Measurements from ENCODE around the gene MZB1. TPM values are rescaled to one million over a fixed set of nuclear protein-coding genes. Genes with fewer than 3 reads are reported as not detected.

The MZB1 gene
- total RNA-seq, 1 donor from 2014 or later, result 0.24 TPM

DNA sequence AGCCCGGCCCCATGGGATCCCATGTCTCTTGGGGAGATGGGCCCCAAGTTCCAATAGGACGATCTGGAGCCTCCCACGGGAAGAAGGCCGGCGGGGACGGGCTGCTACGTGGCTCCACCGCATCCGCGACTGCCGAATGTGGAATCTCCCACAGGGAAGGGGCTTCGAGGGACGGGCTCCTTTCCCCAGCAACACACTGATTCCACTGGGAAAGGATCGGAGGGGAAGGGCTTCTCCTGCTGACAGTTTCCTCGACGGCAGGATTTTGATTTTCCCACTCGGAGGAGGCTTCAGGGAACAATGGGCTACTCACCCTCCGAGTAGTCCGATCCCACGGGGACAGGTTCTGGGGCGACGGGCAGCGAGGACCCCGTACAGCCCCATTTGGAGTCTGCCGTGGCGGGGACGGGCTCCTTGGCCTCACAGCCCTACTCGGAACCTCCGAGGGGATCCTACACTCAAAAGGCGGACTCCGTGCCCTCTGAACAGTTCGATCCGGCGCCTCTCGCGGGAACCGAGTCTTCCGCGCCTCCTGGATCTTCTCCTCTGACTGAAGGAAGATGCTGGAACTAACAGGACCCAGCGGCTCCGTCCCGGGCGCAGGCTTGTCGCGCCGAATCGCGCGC lies 3.9 kb upstream of the MZB1 start:
- H3K36me3 Mint-ChIP-seq (ENCODE audit: insufficient read depth), result no peaks in the 10 kb centered on the region
- peaks cover 42% of the 10 kb centered on the region for H3K27me3 Mint-ChIP-seq
- TF ChIP-seq, protein P1, sequence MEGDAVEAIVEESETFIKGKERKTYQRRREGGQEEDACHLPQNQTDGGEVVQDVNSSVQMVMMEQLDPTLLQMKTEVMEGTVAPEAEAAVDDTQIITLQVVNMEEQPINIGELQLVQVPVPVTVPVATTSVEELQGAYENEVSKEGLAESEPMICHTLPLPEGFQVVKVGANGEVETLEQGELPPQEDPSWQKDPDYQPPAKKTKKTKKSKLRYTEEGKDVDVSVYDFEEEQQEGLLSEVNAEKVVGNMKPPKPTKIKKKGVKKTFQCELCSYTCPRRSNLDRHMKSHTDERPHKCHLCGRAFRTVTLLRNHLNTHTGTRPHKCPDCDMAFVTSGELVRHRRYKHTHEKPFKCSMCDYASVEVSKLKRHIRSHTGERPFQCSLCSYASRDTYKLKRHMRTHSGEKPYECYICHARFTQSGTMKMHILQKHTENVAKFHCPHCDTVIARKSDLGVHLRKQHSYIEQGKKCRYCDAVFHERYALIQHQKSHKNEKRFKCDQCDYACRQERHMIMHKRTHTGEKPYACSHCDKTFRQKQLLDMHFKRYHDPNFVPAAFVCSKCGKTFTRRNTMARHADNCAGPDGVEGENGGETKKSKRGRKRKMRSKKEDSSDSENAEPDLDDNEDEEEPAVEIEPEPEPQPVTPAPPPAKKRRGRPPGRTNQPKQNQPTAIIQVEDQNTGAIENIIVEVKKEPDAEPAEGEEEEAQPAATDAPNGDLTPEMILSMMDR (IDR thresholded peaks at IDR 0.05; ENCODE audit: unreplicated experiment), result no peak
- DNase-seq (ENCODE audit: low spot score, unreplicated experiment), result no peak
- no peak overlapping the region for H3K27ac Mint-ChIP-seq
- no peaks in the 10 kb centered on the region for H3K9me3 Mint-ChIP-seq (ENCODE audit: low read depth)
- H3K4me1 Mint-ChIP-seq (ENCODE audit: low read depth), result peaks cover 2% of the 10 kb centered on the region
- peak overlapping the region; percentile 73 for H3K4me3 Mint-ChIP-seq (ENCODE audit: low read depth)

DNA sequence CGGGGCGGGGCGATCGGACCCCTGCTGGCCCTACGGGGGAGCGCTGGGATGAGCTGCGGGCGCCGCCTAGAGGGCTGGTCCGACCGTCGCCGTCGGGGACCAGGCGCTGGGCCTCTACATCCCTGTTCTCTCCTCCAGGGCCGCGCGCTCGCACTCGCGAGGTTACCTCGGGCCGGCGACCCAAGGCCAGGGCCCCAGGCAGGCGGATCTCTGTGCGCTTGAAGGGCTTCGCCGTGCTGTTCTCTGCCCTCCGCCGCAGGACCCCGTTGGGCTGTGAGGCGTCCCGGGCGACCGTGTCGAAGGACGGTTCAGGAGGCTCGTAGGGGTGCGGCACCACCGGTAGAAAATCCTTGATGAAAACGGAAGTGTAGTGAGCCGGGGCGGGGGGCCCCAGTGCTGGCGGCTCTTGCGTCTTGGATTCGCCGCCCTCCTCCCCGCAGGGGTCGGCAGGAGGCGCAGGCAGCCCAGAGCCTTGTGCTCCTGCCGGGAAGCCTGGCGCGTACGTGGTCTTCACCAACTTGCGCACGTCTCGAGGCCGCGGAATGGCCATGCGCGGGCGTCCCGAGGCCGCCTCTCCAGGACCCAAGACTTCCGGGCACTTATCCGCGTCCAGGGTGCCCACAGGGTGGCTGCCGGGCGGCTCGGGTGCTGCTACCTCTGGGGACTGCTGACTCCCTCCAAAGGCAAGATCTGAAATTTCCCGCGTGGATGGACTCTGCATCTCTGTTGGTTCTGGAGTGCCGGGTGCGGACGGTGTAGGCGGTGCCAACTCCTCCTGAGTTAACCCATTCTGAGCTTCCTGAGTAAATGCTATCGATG lies 3.2 kb upstream of the MZB1 start:
- H3K4me3 Mint-ChIP-seq (ENCODE audit: low read depth), result peak overlapping the region; percentile 73

GRCh38 chr5:139392324-139392677 lies 2.6 kb upstream of the MZB1 start:
- peak; percentile 23 for DNase-seq (ENCODE audit: low spot score, unreplicated experiment)
- Mint-ChIP-seq H3K36me3 (ENCODE audit: insufficient read depth) (no peaks in the 10 kb centered on the region), H3K27me3 (peaks cover 42% of the 10 kb centered on the region), H3K9me3 (ENCODE audit: low read depth) (no peaks in the 10 kb centered on the region), H3K4me1 (ENCODE audit: low read depth) (peaks cover 4% of the 10 kb centered on the region), H3K27ac (no peak overlapping the region), H3K4me3 (ENCODE audit: low read depth) (no peak overlapping the region)
- TF ChIP-seq, protein P1 (IDR thresholded peaks at IDR 0.05; ENCODE audit: unreplicated experiment), result no peak

More for the DNA sequence above, 3.2 kb upstream of the MZB1 start:
- Mint-ChIP-seq H3K27ac (no peak overlapping the region), H3K36me3 (ENCODE audit: insufficient read depth) (no peaks in the 10 kb centered on the region), H3K27me3 (peaks cover 42% of the 10 kb centered on the region), H3K4me1 (ENCODE audit: low read depth) (peaks cover 4% of the 10 kb centered on the region), H3K9me3 (ENCODE audit: low read depth) (no peaks in the 10 kb centered on the region)
- peak; percentile 67 for DNase-seq (ENCODE audit: low spot score, unreplicated experiment)
- TF ChIP-seq, protein P1 (IDR thresholded peaks at IDR 0.05; ENCODE audit: unreplicated experiment), result peak; percentile 75

DNA sequence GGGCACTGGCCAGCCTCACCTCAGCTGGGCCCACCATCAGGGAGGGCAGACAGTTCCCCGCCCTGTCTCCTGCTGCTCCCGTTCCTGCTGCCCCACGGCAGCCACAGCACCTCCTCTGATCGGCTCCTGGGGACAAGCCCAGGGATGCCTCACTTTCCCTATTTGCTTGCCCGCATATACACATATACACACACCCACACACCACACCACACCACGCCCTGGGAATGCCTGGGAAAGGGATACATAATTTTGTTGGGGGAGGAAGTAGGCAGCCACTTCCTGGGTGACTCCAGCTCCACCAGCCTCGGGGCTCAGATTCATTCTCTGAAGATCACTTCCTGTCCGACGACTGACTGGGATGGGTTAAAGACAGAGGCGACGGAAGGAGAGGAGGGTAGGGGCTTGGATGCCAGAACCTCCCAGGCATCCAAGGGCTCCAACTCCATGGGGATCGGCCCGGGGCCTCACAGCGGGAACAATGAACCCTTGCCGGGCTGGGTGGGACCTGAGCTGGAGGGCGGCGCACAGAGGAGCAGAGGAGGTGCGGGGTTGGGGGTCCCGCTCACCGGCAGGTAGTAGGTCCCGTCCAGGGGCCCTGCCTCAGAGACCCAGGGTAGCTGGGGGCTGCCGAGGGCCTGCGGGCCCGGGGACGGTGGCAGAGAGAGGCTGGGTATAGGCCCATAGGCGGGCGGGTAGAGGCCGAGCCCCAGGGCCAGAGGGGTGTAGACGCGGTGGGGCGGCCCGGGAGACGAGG lies 2.0 kb upstream of the MZB1 start:
- H3K9me3 Mint-ChIP-seq (ENCODE audit: low read depth), result no peaks in the 10 kb centered on the region
- H3K27ac Mint-ChIP-seq, result peak overlapping the region; percentile 29
- no peaks in the 10 kb centered on the region for H3K36me3 Mint-ChIP-seq (ENCODE audit: insufficient read depth)
- TF ChIP-seq, protein P1 (IDR thresholded peaks at IDR 0.05; ENCODE audit: unreplicated experiment), result no peak
- DNase-seq (ENCODE audit: low spot score, unreplicated experiment), result no peak
- H3K27me3 Mint-ChIP-seq, result peaks cover 42% of the 10 kb centered on the region
- H3K4me1 Mint-ChIP-seq (ENCODE audit: low read depth), result peaks cover 4% of the 10 kb centered on the region
- H3K4me3 Mint-ChIP-seq (ENCODE audit: low read depth), result no peak overlapping the region

Data from progenitor cell of endocrine pancreas (in vitro differentiated cells).